ENCODE measurements around the gene AIMP1. TPM values are rescaled to one million over a fixed set of nuclear protein-coding genes. Genes with fewer than 3 reads are reported as not detected.

Gene AIMP1
- total RNA-seq, 1 donor from 2014 or later: 27.4 TPM

Other genes starting within 250 kb of the AIMP1 start
- gene TBCK, start 341 bp upstream of the AIMP1 start, total RNA-seq: 16.3 and 26.1 TPM in 2 replicates
- not detected in 2 replicates for gene GIMD1, start 52.2 kb downstream of the AIMP1 start, total RNA-seq

Measured in bronchial epithelial cell (primary cell).